ENCODE results near the gene LINGO3. TPM values are rescaled to one million over a fixed set of nuclear protein-coding genes. Genes with fewer than 3 reads are reported as not detected.

Gene LINGO3
- not detected for total RNA-seq

GRCh38 chr19:2308114-2308556 lies at the start of gene LINGO3:
Gene LINGO3, minus strand, starts transcription at chr19:2308154. Its CDS starts 16,378 bp downstream, at chr19:2291776.
- H3K36me3 ChIP-seq: no peaks in the 10 kb centered on the region
- H3K4me3 ChIP-seq: no peak within 1 kb of the TSS
- H3K27me3 ChIP-seq: peaks cover 0 to 14% of the 10 kb centered on the region in 2 donors
- H3K9me3 ChIP-seq: no peaks in the 10 kb centered on the region
- TF ChIP-seq CTCF (IDR thresholded peaks at IDR 0.05): no peak
- peaks cover 0 to 4% of the 10 kb centered on the region in 2 donors for H3K4me1 ChIP-seq
- DNase-seq (ENCODE audit: low spot score): no peak
- no peak within 1 kb of the TSS for H3K27ac ChIP-seq

GRCh38 chr19:2356036-2356646 lies 48.2 kb upstream of the LINGO3 start:
- Histone ChIP-seq H3K9me3 (no peaks in the 10 kb centered on the region), H3K4me1 (peaks cover 0 to 5% of the 10 kb centered on the region in 2 donors), H3K27ac (no peak overlapping the region), H3K27me3 (no peaks in the 10 kb centered on the region), H3K4me3 (no peak overlapping the region), H3K36me3 (peaks cover 19% of the 10 kb centered on the region)
- TF ChIP-seq CTCF (IDR thresholded peaks at IDR 0.05): no peak
- no peak for DNase-seq (ENCODE audit: low spot score)

- no peak for TF ChIP-seq CTCF (IDR thresholded peaks at IDR 0.05)
- Histone ChIP-seq H3K4me3 (no peak overlapping the region), H3K27ac (no peak overlapping the region)
Measured at GRCh38 chr19:2355168-2356035, 47.4 kb upstream of the LINGO3 start.

GRCh38 chr19:2354670-2355069 lies 46.7 kb upstream of the LINGO3 start:
- peaks cover 19% of the 10 kb centered on the region for H3K36me3 ChIP-seq
- H3K4me3 ChIP-seq: no peak overlapping the region
- no peak for TF ChIP-seq CTCF (IDR thresholded peaks at IDR 0.05)
- no peaks in the 10 kb centered on the region for H3K4me1 ChIP-seq
- no peak overlapping the region for H3K27ac ChIP-seq
- H3K27me3 ChIP-seq: no peaks in the 10 kb centered on the region
- DNase-seq (ENCODE audit: low spot score): no peak
- no peaks in the 10 kb centered on the region for H3K9me3 ChIP-seq

More at GRCh38 chr19:2355168-2356035, 47.4 kb upstream of the LINGO3 start:
- no peak for DNase-seq (ENCODE audit: low spot score)
- H3K9me3 ChIP-seq: no peaks in the 10 kb centered on the region
- no peaks in the 10 kb centered on the region for H3K27me3 ChIP-seq
- peaks cover 19% of the 10 kb centered on the region for H3K36me3 ChIP-seq
- H3K4me1 ChIP-seq: peaks cover 0 to 3% of the 10 kb centered on the region in 2 donors

- TF ChIP-seq CTCF (IDR thresholded peaks at IDR 0.05): no peak
- no peak overlapping the region for H3K4me3 ChIP-seq
- H3K36me3 ChIP-seq: peaks cover 19% of the 10 kb centered on the region
- no peak overlapping the region for H3K27ac ChIP-seq
- H3K27me3 ChIP-seq: no peaks in the 10 kb centered on the region
- no peaks in the 10 kb centered on the region for H3K9me3 ChIP-seq
- no peaks in the 10 kb centered on the region for H3K4me1 ChIP-seq
- no peak for DNase-seq (ENCODE audit: low spot score)
Measured at GRCh38 chr19:2353887-2354592, 46.1 kb upstream of the LINGO3 start.
